Subcutaneous abdominal adipose tissue (tissue), 5 donors: ENCODE measurements around the gene EXOC3.

Experiments
- H3K27ac ChIP-seq: one replicate; pipeline ENCODE4 v1.7.0; 2013; ENCODE audit warnings: low read depth, mild to moderate bottlenecking, inconsistent platforms, low read length, moderate library complexity
- H3K27me3 ChIP-seq, 5 donors: one replicate each; pipeline ENCODE4 v1.7.0; 2013; ENCODE audit warnings: low read length in 5 of 5, inconsistent platforms in 1 of 5; ENCODE audit not compliant: control insufficient read depth in 5 of 5, insufficient read depth in 4 of 5
- H3K36me3 ChIP-seq, 5 donors: one replicate each; pipeline ENCODE4 v1.7.0; 2013; ENCODE audit warnings: low read length in 5 of 5; ENCODE audit not compliant: control insufficient read depth in 5 of 5, insufficient read depth in 5 of 5
- H3K4me1 ChIP-seq, 5 donors: one replicate each; pipeline ENCODE4 v1.7.0; 2013; ENCODE audit warnings: low read length in 5 of 5, mild to moderate bottlenecking in 3 of 5, moderate library complexity in 1 of 5; ENCODE audit not compliant: control insufficient read depth in 5 of 5, insufficient read depth in 5 of 5
- H3K4me3 ChIP-seq, 5 donors: one replicate each; pipeline ENCODE4 v1.7.0; 2013; ENCODE audit warnings: low read length in 5 of 5, low read depth in 1 of 5
- H3K9ac ChIP-seq, 5 donors: one replicate each; pipeline ENCODE4 v1.7.0; 2013; ENCODE audit warnings: low read length in 5 of 5, mild to moderate bottlenecking in 4 of 5, moderate library complexity in 3 of 5
- H3K9me3 ChIP-seq, 5 donors: one replicate each; pipeline ENCODE4 v1.7.0; 2013; ENCODE audit warnings: low read length in 5 of 5; ENCODE audit not compliant: control insufficient read depth in 5 of 5
- donor health status: healthy.
- donor health status: healthy.
- donor health status: healthy.
- donor health status: healthy.
- donor health status: healthy.

Gene EXOC3

GRCh38 chr5:431001-431710 lies 11.8 kb upstream of the EXOC3 start:
- Histone ChIP-seq H3K27ac (no peak overlapping the region), H3K36me3 (no peaks in the 10 kb centered on the region), H3K4me3 (no peak overlapping the region), H3K9ac (no peak overlapping the region), H3K27me3 (peaks cover 8 to 45% (median 28%) of the 10 kb centered on the region in 5 donors), H3K4me1 (peaks cover 0 to 11% (median 9%) of the 10 kb centered on the region in 5 donors), H3K9me3 (no peaks in the 10 kb centered on the region)

DNA sequence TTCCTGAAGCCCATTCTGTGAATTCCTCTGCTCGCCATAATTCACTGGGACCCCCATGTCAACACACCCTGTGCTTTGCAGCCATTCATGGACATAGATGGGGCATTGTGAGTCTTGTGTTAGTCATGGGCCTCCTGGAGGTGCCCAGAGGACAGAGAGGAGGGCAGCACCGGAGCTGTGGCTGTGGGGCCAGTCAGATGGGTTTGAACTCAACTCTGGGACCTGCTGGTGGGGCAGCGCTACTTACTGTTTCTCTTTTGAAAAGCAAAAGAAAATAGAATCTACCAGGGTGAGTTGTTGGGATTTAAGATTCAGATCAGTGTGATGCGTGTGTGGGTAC lies 11.3 kb upstream of the EXOC3 start:
- peaks cover 0 to 11% (median 9%) of the 10 kb centered on the region in 5 donors for H3K4me1 ChIP-seq
- peaks cover 8 to 50% (median 29%) of the 10 kb centered on the region in 5 donors for H3K27me3 ChIP-seq
- H3K36me3 ChIP-seq: no peaks in the 10 kb centered on the region
- H3K9me3 ChIP-seq: no peaks in the 10 kb centered on the region
- no peak overlapping the region for H3K4me3 ChIP-seq
- H3K9ac ChIP-seq: no peak overlapping the region
- no peak overlapping the region for H3K27ac ChIP-seq

DNA sequence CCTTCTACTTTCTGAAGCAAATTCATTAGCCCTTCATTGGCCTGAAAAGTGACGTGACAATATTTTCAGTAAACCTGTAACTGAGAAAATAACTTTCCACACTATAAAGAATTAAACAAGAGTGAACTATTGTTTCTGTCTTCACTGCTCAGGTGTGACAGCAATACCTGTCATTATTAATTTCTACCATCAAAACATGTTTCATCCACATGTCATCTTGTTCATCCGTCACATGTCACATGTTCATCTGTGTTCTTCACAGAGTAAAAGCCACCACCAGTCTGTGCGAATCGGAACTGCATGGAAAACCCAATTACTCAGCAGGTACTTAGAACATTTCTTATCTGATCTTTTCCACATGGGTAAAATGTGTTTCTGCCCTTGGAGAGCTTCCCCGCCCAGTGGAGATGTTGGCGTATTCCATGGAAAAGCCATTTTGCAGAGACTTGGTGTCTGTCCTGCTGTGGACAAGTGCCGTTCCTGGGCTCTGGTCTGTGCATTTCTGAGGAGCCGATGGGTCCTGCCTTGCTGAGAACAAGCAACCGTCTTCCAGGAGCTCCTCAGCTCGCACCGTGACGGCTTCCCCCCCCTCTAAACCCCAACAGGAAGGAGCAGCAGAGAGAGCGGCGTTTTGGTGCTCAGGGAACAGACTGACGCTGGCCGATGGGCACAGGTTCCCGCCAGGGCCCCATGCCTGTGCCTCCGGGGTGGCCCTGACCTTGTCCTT lies 10.6 kb upstream of the EXOC3 start:
- H3K9me3 ChIP-seq: no peaks in the 10 kb centered on the region
- peaks cover 9 to 54% (median 32%) of the 10 kb centered on the region in 5 donors for H3K27me3 ChIP-seq
- H3K27ac ChIP-seq: no peak overlapping the region
- H3K4me3 ChIP-seq: no peak overlapping the region
- no peaks in the 10 kb centered on the region for H3K36me3 ChIP-seq
- peaks cover 0 to 11% (median 9%) of the 10 kb centered on the region in 5 donors for H3K4me1 ChIP-seq
- H3K9ac ChIP-seq: no peak overlapping the region

DNA sequence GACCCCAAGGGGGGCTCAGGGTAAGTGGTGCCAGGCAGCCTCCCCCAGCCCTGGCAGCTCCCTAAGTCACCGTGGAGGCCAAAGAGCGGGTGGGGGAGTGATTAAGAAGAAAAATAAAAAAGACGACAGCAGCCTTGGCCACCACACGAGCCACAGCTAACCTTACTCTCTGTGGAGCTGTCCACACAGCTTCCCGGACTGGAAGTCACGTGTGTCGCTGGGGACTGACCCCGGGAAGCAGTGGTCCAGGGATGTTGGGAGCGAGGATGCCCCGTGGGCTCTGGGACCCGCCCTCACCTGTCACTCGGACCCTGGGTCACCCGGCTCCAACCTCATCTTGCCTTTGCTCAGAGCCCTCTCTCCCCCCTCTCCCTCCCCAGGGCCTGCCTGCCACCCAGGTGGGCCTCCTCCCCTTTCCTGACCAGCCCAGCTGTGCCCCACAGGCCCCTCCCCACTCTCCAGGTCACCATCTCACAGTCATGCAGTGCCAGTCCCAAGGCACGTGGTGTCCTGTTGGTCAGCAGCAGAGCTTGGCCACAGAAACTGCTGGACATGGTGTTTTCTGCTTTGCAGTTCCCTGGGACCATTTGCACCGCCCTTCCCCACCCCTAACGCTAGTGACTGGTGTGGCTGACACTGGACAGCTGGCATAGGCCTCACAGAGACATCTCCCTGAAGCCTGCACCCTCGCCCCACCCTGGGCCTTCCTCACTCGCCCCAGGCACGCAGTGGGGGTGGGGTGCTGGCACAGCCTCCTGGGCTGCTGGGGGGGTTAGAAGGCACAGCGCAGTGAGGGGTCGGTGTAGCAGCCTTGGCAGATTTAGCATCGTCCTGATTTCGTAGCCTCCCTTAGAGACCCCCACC lies 9.8 kb upstream of the EXOC3 start:
- peaks cover 0 to 11% (median 9%) of the 10 kb centered on the region in 5 donors for H3K4me1 ChIP-seq
- no peak overlapping the region for H3K27ac ChIP-seq
- no peaks in the 10 kb centered on the region for H3K9me3 ChIP-seq
- H3K9ac ChIP-seq: no peak overlapping the region
- peaks cover 11 to 58% (median 34%) of the 10 kb centered on the region in 5 donors for H3K27me3 ChIP-seq
- H3K4me3 ChIP-seq: no peak overlapping the region
- no peaks in the 10 kb centered on the region for H3K36me3 ChIP-seq

GRCh38 chr5:433836-434235 lies 9.1 kb upstream of the EXOC3 start:
- Histone ChIP-seq H3K27ac (no peak overlapping the region), H3K9me3 (no peaks in the 10 kb centered on the region), H3K36me3 (no peaks in the 10 kb centered on the region), H3K9ac (no peak overlapping the region), H3K27me3 (peaks cover 11 to 58% (median 37%) of the 10 kb centered on the region in 5 donors), H3K4me3 (no peak overlapping the region), H3K4me1 (peaks cover 0 to 11% (median 9%) of the 10 kb centered on the region in 5 donors)

DNA sequence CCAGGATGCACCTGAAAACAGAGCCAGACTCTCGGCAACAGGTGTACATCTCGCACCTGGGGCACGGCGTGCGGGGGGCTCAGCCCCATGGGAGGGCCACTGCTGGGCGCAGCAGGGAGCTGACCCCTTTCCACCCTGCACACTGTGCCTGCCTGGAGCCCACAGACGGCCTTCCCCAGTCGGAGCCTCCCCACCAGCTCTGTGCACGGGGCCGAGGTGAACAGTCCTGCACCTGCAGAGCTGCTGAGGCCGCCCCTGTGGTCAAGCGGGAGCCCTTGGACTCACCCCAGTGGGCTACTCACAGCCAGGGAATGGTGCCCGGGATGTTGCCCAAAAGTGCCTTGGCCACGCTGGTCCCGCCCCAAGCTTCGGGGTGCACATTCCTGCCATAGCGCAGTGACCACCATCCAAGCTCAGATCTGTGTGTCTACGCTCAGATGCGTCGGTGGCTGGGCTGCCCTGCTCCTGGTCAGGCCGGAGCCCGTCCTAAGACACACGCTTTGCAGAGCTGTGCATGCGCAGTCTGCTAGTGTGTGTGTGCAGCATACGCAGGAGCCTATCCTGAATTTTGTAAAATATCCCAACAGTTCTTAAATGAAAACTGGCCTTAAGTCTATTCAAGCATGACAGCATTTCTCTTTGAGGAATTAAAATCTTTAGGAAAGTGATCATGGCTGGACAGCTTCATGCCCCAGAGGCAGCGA lies 8.4 kb upstream of the EXOC3 start:
- no peaks in the 10 kb centered on the region for H3K9me3 ChIP-seq
- no peaks in the 10 kb centered on the region for H3K36me3 ChIP-seq
- H3K27ac ChIP-seq: no peak overlapping the region

DNA sequence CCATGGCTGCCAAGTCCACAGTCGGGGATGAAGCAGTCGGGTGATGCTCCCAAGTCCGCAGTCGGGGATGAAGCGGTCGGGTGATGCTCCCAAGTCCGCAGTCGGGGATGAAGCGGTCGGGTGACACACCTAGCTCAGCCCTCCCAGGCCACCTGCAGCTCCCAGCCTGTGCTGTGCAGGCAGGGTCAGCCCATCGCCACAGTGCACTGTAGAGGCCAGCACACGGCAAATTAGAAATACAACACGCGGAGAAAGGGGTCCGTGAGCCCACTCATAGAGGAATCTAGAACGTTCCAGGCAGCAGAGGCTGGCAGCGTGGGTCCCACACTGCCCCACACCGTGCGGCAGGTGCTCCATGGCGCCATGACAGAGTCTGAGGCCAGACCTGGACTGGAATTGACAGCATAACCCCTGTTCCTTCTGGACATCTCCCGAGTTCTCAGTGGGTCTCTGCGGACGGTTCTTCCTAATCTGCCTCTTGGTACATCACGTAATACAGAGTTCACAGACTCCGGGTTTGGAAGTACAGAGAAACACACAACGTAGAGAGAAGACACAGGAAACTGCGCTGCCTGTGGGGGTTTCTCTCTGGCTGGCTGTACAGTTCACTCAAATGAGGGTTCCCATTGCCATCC lies 7.7 kb upstream of the EXOC3 start:
- Histone ChIP-seq H3K36me3 (no peaks in the 10 kb centered on the region), H3K9ac (no peak overlapping the region), H3K27me3 (peaks cover 14 to 58% (median 36%) of the 10 kb centered on the region in 5 donors), H3K27ac (no peak overlapping the region), H3K4me1 (peaks cover 0 to under 1% (median 0%) of the 10 kb centered on the region in 5 donors), H3K4me3 (no peak overlapping the region), H3K9me3 (no peaks in the 10 kb centered on the region)

More for the DNA sequence above, 8.4 kb upstream of the EXOC3 start:
- Histone ChIP-seq H3K4me1 (peaks cover 0 to 7% (median 5%) of the 10 kb centered on the region in 5 donors), H3K27me3 (peaks cover 14 to 58% (median 40%) of the 10 kb centered on the region in 5 donors), H3K9ac (no peak overlapping the region), H3K4me3 (no peak overlapping the region)

DNA sequence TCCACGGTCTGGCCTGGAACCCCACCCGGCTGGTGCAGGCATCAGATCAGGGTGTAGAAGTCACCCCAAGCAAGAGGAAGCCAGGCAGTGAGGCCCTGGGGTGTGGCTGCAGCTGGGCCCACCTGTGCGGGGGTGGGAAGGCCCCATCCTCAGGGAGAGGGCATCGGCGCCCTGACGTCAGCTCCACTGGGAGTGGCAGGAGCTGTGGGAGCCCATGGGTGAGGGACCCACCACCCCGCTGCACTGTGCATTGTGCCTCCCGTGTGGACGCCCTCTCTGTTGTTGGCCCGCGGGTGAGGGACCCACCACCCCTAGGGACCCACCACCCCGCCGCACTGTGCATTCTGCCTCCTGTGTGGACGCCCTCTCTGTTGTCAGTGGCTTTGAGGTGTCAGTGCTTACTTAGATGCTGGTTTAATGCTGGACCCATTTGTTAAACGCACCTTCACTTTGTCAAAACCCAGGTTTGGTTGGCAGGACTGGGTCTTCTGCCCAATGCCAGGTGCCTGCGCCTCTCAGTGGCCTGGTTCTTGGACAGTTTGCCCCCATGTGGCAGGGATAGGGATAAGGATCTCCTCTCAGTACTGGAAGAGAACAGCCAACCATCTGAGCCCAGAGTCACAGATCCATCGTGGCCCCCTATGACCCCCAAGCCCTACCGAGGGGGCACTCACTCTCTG lies 6.9 kb upstream of the EXOC3 start:
- no peaks in the 10 kb centered on the region for H3K36me3 ChIP-seq
- no peak overlapping the region for H3K4me3 ChIP-seq
- no peaks in the 10 kb centered on the region for H3K9me3 ChIP-seq
- H3K27me3 ChIP-seq: peaks cover 11 to 51% (median 27%) of the 10 kb centered on the region in 5 donors
- H3K27ac ChIP-seq: no peak overlapping the region
- no peak overlapping the region for H3K9ac ChIP-seq
- H3K4me1 ChIP-seq: peaks cover 0 to 4% (median 2%) of the 10 kb centered on the region in 5 donors

DNA sequence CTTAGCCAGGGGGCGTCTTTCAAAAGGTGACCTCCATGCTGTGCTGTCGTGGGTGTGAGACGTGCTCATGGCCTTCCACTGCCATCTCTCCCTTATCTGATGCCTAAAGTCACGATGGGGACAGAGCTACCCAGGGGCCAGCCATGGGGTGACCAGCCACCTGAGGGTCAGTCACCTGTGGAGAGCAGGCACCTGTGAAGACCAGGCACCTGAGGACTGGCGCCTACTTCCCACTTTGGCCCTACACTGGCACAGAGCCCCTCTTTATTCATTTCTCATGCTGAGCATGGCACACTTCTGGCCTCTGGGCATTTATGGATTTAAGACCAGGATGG lies 6.4 kb upstream of the EXOC3 start:
- Histone ChIP-seq H3K27me3 (peaks cover 11 to 46% (median 25%) of the 10 kb centered on the region in 5 donors), H3K36me3 (no peaks in the 10 kb centered on the region), H3K9me3 (no peaks in the 10 kb centered on the region), H3K27ac (no peak overlapping the region), H3K4me3 (no peak overlapping the region), H3K4me1 (peaks cover 0 to 4% (median 2%) of the 10 kb centered on the region in 5 donors), H3K9ac (no peak overlapping the region)
